Measurements from ENCODE around the gene SAP25.
"Not testable (repeated sequence)": the region's sequence is repeated elsewhere in the genome, so short reads cannot be mapped to it uniquely, and the experiment has no call there.

SAP25 gene

DNA sequence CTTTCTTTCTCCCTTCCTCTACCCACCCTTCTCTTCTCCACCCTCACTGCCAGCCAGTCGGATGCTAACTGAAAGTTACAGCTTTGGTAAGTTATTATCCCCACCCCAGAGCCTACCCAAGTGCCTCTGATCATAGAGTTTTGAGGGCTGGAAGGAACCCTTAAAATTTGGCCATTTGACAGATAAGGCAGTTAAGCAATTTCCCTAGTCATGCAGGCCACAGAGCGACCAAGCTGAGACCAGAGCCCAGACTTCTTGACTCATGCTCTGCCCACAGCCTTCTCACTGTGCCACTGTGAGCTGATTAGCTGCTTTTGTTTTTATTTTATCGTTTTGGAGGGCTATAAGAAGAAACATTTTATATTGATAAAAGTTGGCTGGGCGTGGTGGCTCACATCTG, 17.2 kb downstream of the SAP25 start:
- no peak for DNase-seq

- no peak for DNase-seq
Measured at GRCh38 chr7:100555701-100556100, 18.0 kb downstream of the SAP25 start.

DNA sequence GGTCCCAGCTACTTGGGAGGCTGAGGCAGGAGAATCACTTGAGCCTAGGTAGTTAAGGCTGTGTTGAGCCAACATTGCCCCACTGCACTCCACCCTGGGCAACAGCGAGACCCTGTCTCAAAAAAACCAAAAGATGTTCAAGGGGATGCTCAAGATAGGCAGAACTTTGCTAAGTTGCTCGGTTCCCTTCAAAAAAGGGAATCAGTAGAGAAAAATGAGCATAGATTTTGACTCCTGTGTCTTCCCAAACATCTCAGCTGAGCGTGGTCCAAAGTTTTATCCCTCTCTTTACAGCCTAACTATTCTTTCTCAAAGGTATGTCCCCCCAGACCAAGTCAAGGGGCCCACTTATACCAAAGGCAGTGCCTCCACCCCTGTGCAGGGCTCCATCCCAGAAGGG, 20.7 kb downstream of the SAP25 start:
- DNase-seq, result no peak

GRCh38 chr7:100552532-100552931, 21.2 kb downstream of the SAP25 start:
- no peak for DNase-seq

- DNase-seq, result not testable (repeated sequence)
Measured at GRCh38 chr7:100548446-100548845, 25.3 kb downstream of the SAP25 start.

GRCh38 chr7:100547872-100548271, 25.8 kb downstream of the SAP25 start:
- DNase-seq, result no peak

GRCh38 chr7:100546926-100547800, 26.5 kb downstream of the SAP25 start:
- peak; percentile 47 for DNase-seq

DNA sequence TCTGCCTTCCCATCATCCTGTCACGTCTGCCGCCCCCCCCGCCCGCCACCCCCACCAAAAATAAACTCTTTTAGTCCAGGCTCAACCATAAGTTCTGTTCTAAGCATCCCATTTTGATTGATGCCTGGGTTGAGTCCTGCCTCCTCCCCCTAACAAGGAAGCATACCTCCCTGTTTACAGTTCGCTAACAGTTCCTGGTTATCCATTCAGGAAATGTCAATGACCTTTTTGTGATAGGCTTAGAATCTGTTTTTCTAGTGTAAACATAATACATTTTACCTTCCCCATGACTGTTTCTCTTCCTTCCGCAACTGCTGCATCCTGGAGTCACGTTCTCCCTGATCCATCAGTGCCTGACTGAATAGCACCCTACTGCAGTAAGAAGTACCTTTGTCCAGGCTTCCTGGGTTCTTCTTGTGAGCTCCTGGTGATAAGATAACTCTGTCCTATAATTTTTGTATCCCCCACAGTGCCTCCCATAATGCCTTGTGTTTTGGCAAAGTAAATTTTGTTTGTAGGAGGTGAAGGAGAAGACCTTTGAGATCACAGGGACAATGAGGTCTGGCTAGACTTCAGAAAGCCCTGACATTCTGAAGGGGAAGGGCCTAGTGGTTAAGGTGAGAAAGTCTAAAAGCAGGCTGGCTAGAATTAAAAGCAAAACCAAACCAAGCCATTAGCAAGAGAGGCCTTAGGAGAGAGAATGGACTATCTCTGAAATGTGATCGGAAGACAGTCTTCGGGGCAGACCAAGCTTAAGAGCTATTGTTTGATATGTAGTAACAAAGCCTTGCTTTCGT, 27.4 kb downstream of the SAP25 start:
- DNase-seq, result no peak

GRCh38 chr7:100545360-100546128, 28.2 kb downstream of the SAP25 start:
- no peak for DNase-seq

DNA sequence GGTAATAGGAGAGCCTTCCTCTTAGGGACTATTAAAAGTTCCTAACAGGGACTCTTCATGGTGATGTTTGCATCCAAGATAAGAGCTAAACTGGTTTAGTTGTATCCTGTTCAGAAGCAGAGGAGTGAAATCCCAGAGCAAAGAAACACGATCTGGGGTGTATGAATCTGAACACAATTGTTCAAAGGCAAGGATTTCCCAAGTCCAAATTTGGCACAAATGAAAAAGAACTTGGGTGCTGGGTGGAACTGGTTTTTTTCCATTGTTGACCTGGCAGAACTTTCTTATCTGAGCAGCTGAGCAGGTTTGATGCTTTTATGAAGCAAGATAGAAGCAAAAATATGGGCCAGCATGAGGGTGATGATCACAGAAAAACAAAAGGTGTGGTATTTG, 28.7 kb downstream of the SAP25 start:
- DNase-seq, result no peak

DNA sequence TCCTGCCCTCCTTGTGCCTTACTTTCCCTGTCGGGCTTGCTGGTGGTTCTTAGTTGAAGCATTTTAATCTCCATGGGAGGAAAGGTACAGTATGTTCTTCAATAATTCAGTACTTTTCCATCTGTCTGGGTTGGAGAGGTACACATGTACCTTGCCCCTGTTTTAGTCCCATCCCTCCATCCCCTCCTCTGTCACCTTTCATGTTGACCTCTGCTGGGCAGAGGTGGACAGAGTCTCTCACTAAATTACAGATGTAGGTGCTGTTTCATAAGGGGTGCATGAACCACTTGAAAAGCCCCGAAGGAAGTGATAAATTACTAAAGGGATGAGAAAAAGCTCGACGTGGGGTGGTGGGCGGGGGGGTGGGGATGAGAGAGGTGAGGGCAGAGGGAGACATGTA, 29.3 kb downstream of the SAP25 start:
- no peak for DNase-seq

DNA sequence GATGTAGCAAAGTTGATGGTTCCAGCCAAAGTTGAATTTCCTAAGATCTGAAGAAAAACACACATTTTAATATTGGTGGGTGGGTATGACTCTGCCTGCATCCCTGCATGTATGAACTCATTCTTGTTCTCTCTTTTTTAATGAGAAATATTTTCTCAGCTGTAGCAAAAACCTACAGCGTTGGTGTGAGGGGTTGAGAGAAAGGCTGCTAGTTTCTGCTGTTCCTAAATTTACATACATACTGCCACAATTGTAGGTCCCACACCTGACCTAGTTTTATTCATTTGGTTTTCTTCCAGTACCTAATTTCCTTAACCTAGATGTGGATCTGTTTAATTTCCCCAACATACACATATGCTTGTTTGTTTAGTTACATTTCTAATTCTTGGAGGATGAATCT, 30.1 kb downstream of the SAP25 start:
- no peak for DNase-seq

DNA sequence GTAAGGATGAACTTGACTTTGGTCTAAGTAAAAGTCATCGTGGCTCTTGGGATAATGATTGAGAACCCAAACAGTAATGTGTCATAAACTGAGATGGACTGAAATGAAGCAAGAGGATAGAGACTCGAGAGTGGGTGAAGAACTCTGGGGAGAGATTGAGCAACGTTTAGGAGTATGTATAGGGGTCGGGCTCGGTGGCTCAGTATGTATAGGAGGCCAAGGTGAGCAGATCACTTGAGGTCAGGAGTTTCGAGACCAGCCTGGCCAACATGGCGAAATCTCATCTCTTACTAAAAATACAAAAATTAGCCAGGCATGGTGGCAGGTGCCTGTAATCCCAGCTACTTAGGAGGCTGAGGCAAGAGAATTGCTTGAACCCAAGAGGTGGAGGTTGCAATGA, 32.4 kb downstream of the SAP25 start:
- DNase-seq, result not testable (repeated sequence)

DNA sequence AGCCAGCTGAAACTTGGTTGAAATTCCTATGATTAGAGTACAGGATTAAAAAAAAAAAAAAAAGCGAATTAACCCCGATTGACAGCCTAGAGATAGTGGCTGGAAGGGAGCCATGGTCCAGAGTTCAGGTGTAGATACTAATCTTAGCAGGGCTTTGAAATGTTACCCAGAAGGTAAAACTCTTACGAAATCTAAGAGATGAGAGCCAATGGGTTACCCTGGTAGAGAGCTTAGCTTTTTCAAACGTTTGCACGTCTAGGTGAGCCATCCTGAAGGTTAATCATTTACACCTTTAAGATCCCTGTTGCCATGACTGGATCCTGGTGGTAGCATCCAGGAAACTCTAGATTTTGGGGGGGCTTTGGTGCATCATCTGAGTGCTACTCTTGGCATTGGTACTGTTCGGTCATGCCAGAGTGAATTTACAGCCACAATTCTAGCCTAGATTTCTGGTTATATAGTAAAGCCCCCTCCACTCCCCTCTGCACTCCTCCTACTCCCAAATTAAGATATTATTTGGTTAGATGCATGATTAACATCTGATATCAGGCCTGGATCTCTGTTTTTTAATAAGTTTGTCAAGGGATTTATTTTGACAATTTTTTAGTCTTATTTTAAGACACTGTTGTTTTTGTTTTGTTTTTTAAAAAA, 33.5 kb downstream of the SAP25 start:
- DNase-seq, result no peak

- no peak for DNase-seq
Measured at GRCh38 chr7:100539436-100540006, 34.2 kb downstream of the SAP25 start.

DNA sequence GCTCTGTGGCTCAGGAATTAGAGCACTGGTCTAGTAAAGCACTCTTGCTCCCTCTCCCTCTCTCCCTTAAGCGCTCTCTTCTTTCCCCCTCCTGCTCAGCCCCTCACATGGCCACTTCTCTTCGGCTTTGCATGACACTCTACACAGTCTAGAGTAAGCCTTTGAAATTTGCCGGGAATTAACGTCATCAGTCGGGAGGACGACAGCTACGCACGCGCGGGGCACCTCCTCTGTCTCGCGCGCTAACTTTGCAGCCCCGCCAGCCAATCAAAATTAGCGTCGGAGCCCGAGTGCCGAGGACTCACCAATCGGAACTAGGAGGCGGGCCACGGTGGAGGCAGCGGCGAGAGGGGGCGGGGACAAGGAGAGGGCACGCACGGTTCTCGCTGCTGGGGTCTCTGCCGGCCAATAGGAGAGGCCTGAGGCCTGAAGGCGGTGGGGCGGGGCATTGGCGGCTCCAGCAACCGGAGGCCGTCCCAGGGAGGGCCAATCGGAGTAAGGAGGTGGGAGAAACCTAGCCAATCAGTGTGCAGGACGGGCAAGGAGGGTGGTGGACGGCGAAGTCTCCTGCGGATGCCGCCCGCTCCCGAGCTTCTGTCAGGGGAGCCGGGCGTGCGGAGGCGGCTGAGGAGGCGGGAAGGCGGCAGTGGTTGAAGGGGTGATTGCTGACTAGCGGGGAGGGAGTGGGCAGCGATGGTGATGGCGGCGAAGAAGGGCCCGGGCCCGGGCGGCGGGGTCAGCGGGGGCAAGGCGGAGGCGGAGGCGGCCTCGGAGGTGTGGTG, 34.9 kb downstream of the SAP25 start, which contains the start of gene AGFG2:
Gene AGFG2 (plus strand): TSS at position 550 of the 782 bp plus-strand sequence. CDS start 144 bp downstream, at position 694.
- DNase-seq, result peak; percentile 98

DNA sequence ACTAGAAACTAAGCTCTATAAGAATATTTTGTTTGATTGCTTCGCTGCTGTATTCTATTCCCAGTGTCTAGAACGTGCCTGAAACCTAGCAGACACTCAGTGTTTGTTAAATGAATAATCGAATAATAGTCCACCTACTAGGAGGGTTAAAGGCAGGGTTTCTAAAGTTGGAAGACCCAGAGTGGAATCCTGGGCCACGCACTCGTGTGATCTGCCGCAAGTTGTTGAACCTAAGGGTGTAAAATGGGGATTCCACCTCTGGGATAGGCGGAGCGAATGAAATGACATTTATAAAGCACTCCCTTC, 35.4 kb downstream of the SAP25 start:
- no peak for DNase-seq

DNA sequence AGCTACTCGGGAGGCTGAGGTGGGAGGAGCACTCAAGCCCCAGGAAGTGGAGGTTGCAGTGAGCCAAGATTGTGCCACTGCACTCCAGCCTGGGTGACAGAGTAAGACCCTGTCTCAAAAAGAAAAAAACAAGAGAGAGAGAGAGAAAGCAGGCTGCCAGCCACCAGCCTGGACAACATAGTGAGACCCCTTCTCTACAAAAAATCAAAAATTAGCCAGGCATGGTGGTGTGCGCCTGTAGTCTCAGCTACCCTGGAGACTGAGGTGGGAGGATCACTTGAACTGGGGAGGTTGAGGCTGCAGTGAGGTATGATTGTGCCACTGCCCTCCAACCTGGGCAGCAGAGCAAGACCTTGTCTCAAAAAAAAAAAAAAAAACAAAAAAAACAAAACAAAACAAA, 37.0 kb downstream of the SAP25 start:
- not testable (repeated sequence) for DNase-seq

DNA sequence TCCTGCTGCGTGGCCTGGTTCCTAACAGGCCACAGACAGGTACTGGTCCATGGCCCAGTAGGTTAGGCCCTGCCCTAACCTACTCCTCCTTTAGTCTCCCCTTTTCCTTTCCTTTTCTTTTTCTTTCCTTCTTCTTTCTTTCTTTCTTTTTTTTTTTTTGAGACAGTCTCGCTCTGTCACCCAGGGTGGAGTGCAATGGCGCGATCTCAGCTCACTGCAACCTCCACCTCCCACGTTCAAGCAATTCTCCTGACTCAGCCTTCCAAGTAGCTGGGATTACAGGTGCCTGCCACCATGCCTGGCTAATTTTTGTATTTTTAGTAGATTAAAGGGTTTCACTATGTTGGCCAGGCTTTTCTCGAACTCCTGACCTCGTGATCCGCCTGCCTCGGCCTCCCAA, 37.7 kb downstream of the SAP25 start:
- not testable (repeated sequence) for DNase-seq

- DNase-seq, result no peak
Measured at GRCh38 chr7:100532165-100533022, 41.3 kb downstream of the SAP25 start.
